Bronchial epithelial cell (primary cell): ENCODE measurements around the gene TRIM40. TPM values are rescaled to one million over a fixed set of nuclear protein-coding genes. Genes with fewer than 3 reads are reported as not detected.
"Not testable (repeated sequence)": the region's sequence is repeated elsewhere in the genome, so short reads cannot be mapped to it uniquely, and the experiment has no call there.

Experiments
- DNase-seq: peaks from one replicate; pipeline ENCODE4 v3.0.0-alpha.2; 2010; ENCODE audit warnings: low read depth
- FAIRE-seq: peaks from 2 replicates; lab custom pipeline; 2011; peaks lifted over from hg19 to GRCh38; lab: Jason Lieb, UNC
- H3K27me3 ChIP-seq: 2 replicates; pipeline ENCODE4 v1.5.1; 2011; ENCODE audit warnings: low read length; ENCODE audit not compliant: control insufficient read depth, insufficient read depth
- H3K36me3 ChIP-seq: 2 replicates; pipeline ENCODE4 v1.5.1; 2011; ENCODE audit warnings: low read length; ENCODE audit not compliant: control insufficient read depth, insufficient read depth
- H3K4me3 ChIP-seq: 2 replicates; pipeline ENCODE4 v1.5.1; 2011; ENCODE audit warnings: mild to moderate bottlenecking, low read depth, low read length, control low read depth
- CTCF ChIP-seq: IDR thresholded peaks from 2 replicates; pipeline ENCODE4 v1.5.1; 2011; ENCODE audit warnings: mild to moderate bottlenecking, moderate library complexity, low read length, control low read depth, inconsistent platforms; ENCODE audit not compliant: insufficient read depth, severe bottlenecking
- total RNA-seq: library from RNA; depleted of rRNA; stranded (reverse); fragments of >200 nt; gene quantifications from 2 replicates; pipeline ENCODE4 v1.2.1, GENCODE V29; 2014

TRIM40 gene
- total RNA-seq, 1 donor from 2014 or later = not detected

GRCh38 chr6:30163090-30163917, 27.4 kb downstream of the TRIM40 start, which contains the start of gene TRIM15:
Gene TRIM15, plus strand, starts transcription at chr6:30163546. Its CDS starts 139 bp downstream, at chr6:30163685.
- Histone ChIP-seq H3K4me3 (no peak within 1 kb of the TSS), H3K27me3 (peaks cover 4% of the 10 kb centered on the region), H3K36me3 (no peaks in the 10 kb centered on the region)
- TF ChIP-seq CTCF = no peak
- FAIRE-seq = no peak
- peak; percentile 41 for DNase-seq

GRCh38 chr6:30163918-30164654, 28.1 kb downstream of the TRIM40 start:
- H3K4me3 ChIP-seq = no peak overlapping the region

GRCh38 chr6:30164714-30165113, 28.8 kb downstream of the TRIM40 start:
- peak; percentile 18 for FAIRE-seq
- no peak for TF ChIP-seq CTCF
- Histone ChIP-seq H3K4me3 (no peak overlapping the region), H3K27me3 (peaks cover 6% of the 10 kb centered on the region), H3K36me3 (no peaks in the 10 kb centered on the region)
- DNase-seq = no peak

More at GRCh38 chr6:30163918-30164654, 28.1 kb downstream of the TRIM40 start:
- Histone ChIP-seq H3K27me3 (peaks cover 6% of the 10 kb centered on the region), H3K36me3 (no peaks in the 10 kb centered on the region)
- no peak for FAIRE-seq
- TF ChIP-seq CTCF = no peak
- DNase-seq = no peak

- DNase-seq, H3K27me3 ChIP-seq, FAIRE-seq, H3K4me3 ChIP-seq, H3K36me3 ChIP-seq: not testable (repeated sequence)
Measured at GRCh38 chr6:30165238-30165637, 29.3 kb downstream of the TRIM40 start.

GRCh38 chr6:30167101-30167500, 31.2 kb downstream of the TRIM40 start:
- FAIRE-seq = no peak
- peaks cover 20% of the 10 kb centered on the region for H3K27me3 ChIP-seq
- TF ChIP-seq CTCF = no peak

GRCh38 chr6:30168741-30169140, 32.8 kb downstream of the TRIM40 start:
- Histone ChIP-seq H3K27me3 (peaks cover 27% of the 10 kb centered on the region), H3K4me3 (no peak overlapping the region), H3K36me3 (no peaks in the 10 kb centered on the region)
- no peak for DNase-seq
- no peak for TF ChIP-seq CTCF
- no peak for FAIRE-seq

More at GRCh38 chr6:30167101-30167500, 31.2 kb downstream of the TRIM40 start:
- DNase-seq = no peak
- Histone ChIP-seq H3K36me3 (no peaks in the 10 kb centered on the region), H3K4me3 (no peak overlapping the region)
